Gastroesophageal sphincter (tissue), 3 donors: ENCODE results near the gene ILK.

ENCODE experiments used
- CTCF ChIP-seq, 4 experiments: fragments of 200-600 bp in 2 of 4; fragments of 450-650 bp in 2 of 4; sonication (generic) in 1 of 4; IDR thresholded peaks; one replicate each; pipeline ENCODE4 v1.5.1; 2017 to 2019; ENCODE audit warnings: antibody characterized with exemption in 4 of 4, mild to moderate bottlenecking in 2 of 4, moderate library complexity in 2 of 4
- EP300 ChIP-seq: sonication (generic); formaldehyde crosslinking; IDR thresholded peaks from one replicate; pipeline ENCODE4 v1.6.1; 2017; ENCODE audit warnings: antibody characterized with exemption, mild to moderate bottlenecking
- POLR2A ChIP-seq, 2 donors: fragments of 450-650 bp; IDR thresholded peaks; one replicate each; pipeline ENCODE4 v1.6.1; 2017; ENCODE audit warnings: antibody characterized with exemption in 2 of 2, mild to moderate bottlenecking in 2 of 2, moderate library complexity in 1 of 2

GRCh38 chr11:6579681-6580080, 23.9 kb upstream of the ILK start:
- no peak for TF ChIP-seq EP300
- TF ChIP-seq CTCF (IDR thresholded peaks at IDR 0.05): no peak
- TF ChIP-seq POLR2A (IDR thresholded peaks at IDR 0.05): no peak
